ENCODE data around the gene ARHGEF10L.

- TF ChIP-seq CTCF (IDR thresholded peaks at IDR 0.05; ENCODE audit: insufficient read depth, low read length), result no peak
- no peak for TF ChIP-seq POLR2AphosphoS5 (IDR thresholded peaks at IDR 0.05; ENCODE audit: low read depth)
- TF ChIP-seq GABPA (IDR thresholded peaks at IDR 0.05; ENCODE audit: low read depth), result no peak
Measured at GRCh38 chr1:17649371-17650106, 110.0 kb downstream of the ARHGEF10L start.
